ENCODE results near the gene CDKL2. TPM values are rescaled to one million over a fixed set of nuclear protein-coding genes. Genes with fewer than 3 reads are reported as not detected.

The CDKL2 gene
- total RNA-seq, 1 experiment from 2014 or later: 1.5 TPM

DNA sequence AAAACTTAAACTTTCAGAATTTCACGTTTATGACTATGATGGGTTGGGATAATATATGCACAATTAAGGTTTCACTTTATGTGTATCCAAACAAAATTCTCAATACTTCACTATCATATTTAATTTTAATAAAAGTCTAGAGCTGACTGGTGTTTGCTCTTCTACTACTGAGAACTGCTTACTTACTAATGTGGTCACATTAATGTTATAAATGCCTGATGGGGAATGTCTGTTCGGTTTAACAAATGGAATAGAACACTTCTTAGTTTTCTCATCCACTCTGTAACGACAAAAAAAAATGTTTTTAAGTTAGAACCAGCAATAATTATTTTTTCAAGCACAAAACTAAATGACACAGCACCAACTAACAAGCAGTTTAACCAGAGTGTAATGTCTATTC lies 34.3 kb downstream of the CDKL2 start:
- no peak overlapping the region for H2BK120ac ChIP-seq (ENCODE audit: low read depth, low read length, poor library complexity, severe bottlenecking)
- H3K4me1 ChIP-seq (ENCODE audit: insufficient read depth, low read length): no peaks in the 10 kb centered on the region
- no peak overlapping the region for H3K9ac ChIP-seq (ENCODE audit: extremely low read depth, insufficient read length, low read length)
- H4K8ac ChIP-seq (replicated peaks; ENCODE audit: insufficient read length, low read depth, low read length): no peak overlapping the region
- H3K18ac ChIP-seq (ENCODE audit: insufficient read length, low read depth, low read length): no peak overlapping the region
- no peak overlapping the region for H3K4me2 ChIP-seq (ENCODE audit: insufficient read depth, insufficient read length, low read length)
- no peak overlapping the region for H2BK5ac ChIP-seq (ENCODE audit: insufficient read length, low read length)
- DNase-seq: no peak
- no peak overlapping the region for H3K27ac ChIP-seq (ENCODE audit: insufficient read length, low read depth, low read length)
- H4K20me1 ChIP-seq (ENCODE audit: control insufficient read depth, insufficient read depth, insufficient read length): no peaks in the 10 kb centered on the region
- no peaks in the 10 kb centered on the region for H3K23me2 ChIP-seq (ENCODE audit: insufficient read length, low read depth, low read length, poor library complexity, severe bottlenecking)
- H2AK5ac ChIP-seq (ENCODE audit: insufficient read length, low read length): no peak overlapping the region
- H3K9me3 Mint-ChIP-seq: no peaks in the 10 kb centered on the region
- no peak overlapping the region for H2BK15ac ChIP-seq (ENCODE audit: low read depth, low read length)
- no peak for TF ChIP-seq CTCF (conservative IDR thresholded peaks at IDR 0.05)
- no peaks in the 10 kb centered on the region for H3K27me3 Mint-ChIP-seq (ENCODE audit: low read depth)
- no peaks in the 10 kb centered on the region for H3K36me3 Mint-ChIP-seq (ENCODE audit: insufficient read depth in 1 of 3, low read depth in 3 of 3)
- H3K4ac ChIP-seq (ENCODE audit: low read depth, low read length): no peak overlapping the region
- no peak overlapping the region for H2AFZ ChIP-seq (ENCODE audit: low read length)
- no peak overlapping the region for H3K27ac Mint-ChIP-seq
- no peaks in the 10 kb centered on the region for H3K9me3 ChIP-seq (ENCODE audit: control insufficient read depth, low read depth, low read length)
- WGBS (ENCODE audit: extremely low coverage, insufficient read length, low lambda C conversion rate): no CpG with 5 or more reads among the region's 3 CpGs
- no peaks in the 10 kb centered on the region for H3K27me3 ChIP-seq (ENCODE audit: insufficient read depth, low read length)
- H3K4me1 Mint-ChIP-seq: no peaks in the 10 kb centered on the region
- H2BK12ac ChIP-seq (ENCODE audit: insufficient read length, low read depth, low read length): no peak overlapping the region
- H3T11ph ChIP-seq (ENCODE audit: low read length): no peak overlapping the region
- no peak overlapping the region for H2BK20ac ChIP-seq (ENCODE audit: low read depth, low read length, poor library complexity, severe bottlenecking)
- no peaks in the 10 kb centered on the region for H3K79me1 ChIP-seq (ENCODE audit: insufficient read depth, low read depth, low read length, poor library complexity, severe bottlenecking)
- no peak overlapping the region for H3K14ac ChIP-seq (ENCODE audit: insufficient read depth, low read length)
- no peak overlapping the region for H3K56ac ChIP-seq (ENCODE audit: insufficient read length, low read depth, low read length)
- no peak overlapping the region for H4K91ac ChIP-seq (ENCODE audit: insufficient read length, low read depth, low read length)
- H3K23ac ChIP-seq (ENCODE audit: insufficient read length, low read depth, low read length): no peak overlapping the region
- no peak overlapping the region for H3K4me3 Mint-ChIP-seq
- H3K79me2 ChIP-seq (ENCODE audit: insufficient read depth, low read length): no peaks in the 10 kb centered on the region
- H4K5ac ChIP-seq (ENCODE audit: insufficient read length, low read depth, low read length): no peak overlapping the region

Data from H9 (cell line).